GM12873 (cell line): Measurements from ENCODE around the gene ANK3.

Experiments
- TF ChIP-seq, protein P1 (sequence below): IDR thresholded peaks from 2 replicates; pipeline ENCODE4 v1.5.1; 2012; ENCODE audit warnings: low read depth, mild to moderate bottlenecking, moderate library complexity, low read length, control low read depth; ENCODE audit not compliant: insufficient read depth; ENCODE audit errors: missing control alignments

Gene ANK3

DNA sequence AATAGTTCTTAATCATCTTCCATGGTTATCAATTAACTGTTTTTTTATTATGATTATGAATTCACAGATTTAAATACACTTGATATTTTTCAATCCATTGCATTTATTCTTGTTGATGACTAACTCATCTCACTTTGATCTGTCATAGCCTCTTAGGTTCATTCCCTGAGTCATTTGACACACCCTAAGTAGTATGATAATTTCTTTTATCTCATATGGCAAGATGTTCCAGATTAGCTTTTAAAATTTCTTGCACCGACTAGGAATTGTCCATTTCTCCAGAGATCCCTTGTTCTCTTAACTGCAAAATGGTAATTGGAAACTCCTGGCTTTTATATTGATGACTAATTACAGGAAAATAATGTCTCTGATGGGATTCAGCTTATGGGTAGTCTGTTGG lies 395.7 kb downstream of the ANK3 start:
- TF ChIP-seq, protein P1, sequence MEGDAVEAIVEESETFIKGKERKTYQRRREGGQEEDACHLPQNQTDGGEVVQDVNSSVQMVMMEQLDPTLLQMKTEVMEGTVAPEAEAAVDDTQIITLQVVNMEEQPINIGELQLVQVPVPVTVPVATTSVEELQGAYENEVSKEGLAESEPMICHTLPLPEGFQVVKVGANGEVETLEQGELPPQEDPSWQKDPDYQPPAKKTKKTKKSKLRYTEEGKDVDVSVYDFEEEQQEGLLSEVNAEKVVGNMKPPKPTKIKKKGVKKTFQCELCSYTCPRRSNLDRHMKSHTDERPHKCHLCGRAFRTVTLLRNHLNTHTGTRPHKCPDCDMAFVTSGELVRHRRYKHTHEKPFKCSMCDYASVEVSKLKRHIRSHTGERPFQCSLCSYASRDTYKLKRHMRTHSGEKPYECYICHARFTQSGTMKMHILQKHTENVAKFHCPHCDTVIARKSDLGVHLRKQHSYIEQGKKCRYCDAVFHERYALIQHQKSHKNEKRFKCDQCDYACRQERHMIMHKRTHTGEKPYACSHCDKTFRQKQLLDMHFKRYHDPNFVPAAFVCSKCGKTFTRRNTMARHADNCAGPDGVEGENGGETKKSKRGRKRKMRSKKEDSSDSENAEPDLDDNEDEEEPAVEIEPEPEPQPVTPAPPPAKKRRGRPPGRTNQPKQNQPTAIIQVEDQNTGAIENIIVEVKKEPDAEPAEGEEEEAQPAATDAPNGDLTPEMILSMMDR = no peak

DNA sequence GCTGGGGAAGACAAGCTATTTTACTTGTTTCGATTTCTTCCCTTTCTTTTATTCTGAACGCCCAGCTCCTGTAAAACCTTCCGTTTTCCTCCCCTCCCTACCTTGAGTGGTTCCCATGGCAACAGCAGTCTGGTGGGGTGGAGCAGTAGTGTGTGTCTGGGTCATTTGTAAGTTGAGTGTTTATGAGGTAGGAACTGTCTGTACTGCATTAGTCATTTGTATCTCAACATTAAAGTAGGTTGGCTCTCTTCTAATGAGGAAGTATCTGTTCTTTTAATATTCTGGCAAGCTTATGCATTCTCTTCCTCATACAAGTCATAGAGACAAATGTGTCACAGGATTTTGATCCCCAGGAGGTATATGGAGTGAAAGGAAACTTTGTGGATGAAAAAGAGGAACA lies 398.0 kb downstream of the ANK3 start:
- TF ChIP-seq, protein P1 = no peak

DNA sequence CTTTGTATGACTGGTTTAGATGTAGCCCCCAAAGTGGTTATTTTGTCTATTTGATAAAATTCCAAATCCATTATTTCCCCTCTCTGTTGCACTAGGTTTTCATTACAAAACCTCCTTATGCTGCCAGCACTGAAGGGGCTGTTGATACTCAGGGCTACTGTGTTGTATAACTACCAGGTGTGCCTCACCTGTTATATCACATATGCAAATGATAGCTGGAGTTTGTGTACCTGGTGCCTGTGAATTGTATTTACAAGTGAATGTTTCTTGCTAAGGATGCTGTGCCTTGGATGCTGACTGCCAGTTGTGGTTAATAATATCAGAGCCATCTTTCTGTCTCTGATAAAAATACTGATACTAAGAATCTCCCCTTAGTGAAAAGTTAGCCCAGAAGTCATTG lies 398.6 kb downstream of the ANK3 start:
- TF ChIP-seq, protein P1 = no peak

DNA sequence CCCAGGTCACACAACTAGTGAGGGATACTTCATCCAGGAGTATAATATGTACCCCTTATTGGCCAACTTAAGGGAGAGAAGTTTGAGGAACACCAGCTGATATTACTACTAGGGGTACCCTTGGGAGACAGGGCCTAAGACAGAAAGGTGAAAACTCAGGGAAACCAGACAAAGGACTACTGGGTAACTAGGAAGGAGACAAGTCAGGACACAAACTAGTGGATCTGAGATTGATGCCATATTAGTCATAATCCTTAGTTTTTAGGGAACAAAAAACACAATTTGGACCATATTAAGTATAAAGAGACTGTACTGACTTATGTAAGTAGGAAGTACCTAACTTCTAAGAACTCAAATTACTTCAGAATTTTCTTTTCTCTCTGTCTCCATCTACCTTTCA lies 404.0 kb downstream of the ANK3 start:
- TF ChIP-seq, protein P1 = no peak

DNA sequence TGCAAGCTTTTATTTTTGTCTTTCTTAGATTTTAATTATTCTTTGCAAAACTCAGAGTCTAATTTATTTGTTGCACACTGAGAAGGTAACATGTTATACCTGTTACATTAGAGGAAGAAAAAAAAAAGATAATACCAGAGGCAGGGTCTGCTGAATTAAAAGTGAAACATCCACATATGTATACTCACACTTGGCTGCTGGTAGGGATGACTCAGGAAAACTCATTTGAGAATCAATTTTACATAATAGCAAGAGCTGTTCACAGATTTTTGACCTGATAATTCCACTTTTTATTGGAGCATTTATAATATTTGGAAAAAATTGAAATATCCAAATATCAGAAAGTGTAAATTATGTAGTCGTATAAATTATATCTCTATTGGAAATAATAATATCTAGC lies 405.3 kb downstream of the ANK3 start:
- TF ChIP-seq, protein P1 = no peak

DNA sequence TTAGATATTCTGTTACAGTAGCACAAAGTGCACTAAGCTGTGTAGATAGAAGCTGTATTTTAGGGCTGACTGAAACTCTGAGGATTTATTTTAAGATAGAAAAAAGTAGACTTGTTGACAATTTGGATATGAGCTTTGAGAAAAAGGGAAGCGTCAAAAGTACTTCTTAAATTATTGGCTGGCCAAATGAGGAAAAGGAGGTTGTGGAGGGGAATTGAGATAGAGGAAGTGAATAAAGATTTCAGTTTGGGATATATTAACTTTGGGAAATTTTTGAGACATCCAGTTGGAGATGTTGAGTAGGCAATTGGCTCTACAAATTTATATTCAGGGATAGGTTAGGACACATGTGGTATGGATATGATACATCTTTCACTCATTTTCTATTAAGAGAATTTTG lies 409.3 kb downstream of the ANK3 start:
- TF ChIP-seq, protein P1 = no peak

DNA sequence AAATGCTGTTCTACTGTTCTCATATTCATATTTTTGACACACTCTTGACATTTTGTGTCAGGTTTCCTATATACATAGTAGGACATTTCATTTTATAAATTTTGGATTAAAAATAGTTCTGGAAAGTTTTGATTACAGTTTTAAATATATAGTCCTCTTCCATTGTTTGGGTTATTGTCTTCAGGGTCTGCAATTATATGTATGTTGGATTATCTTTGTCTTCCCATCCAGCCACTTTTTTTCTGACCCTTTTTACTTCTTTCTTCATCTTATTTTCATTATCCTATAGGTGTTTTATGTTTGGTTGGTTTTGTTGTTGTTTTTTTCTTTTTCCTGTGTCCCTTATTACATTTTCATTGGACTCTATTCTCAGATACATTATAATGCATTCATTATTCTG lies 412.2 kb downstream of the ANK3 start:
- TF ChIP-seq, protein P1 = no peak
